Stimulated activated CD8-positive, alpha-beta memory T cell treated with anti-CD3 and anti-CD28 coated beads, Interleukin-2, amount 100 ng/mL, for 48 hours (primary cell): ENCODE data around the gene ITGB7.

Source experiments
- DNase-seq, 2 donors: peaks; one replicate each; pipeline ENCODE4 v3.0.0-alpha.2; 2020; ENCODE audit warnings: low read depth in 2 of 2

The ITGB7 gene

GRCh38 chr12:53145383-53146260 is 61.4 kb downstream of the ITGB7 start:
- no peak for DNase-seq

GRCh38 chr12:53143355-53143754 is 63.7 kb downstream of the ITGB7 start:
- no peak for DNase-seq
